GM21825 (cell line): ENCODE results near the gene BMPR1A.
"Not testable (repeated sequence)": the region's sequence is repeated elsewhere in the genome, so short reads cannot be mapped to it uniquely, and the experiment has no call there.

ENCODE experiments used
- ATAC-seq: cut with Tn5 transposase; IDR thresholded peaks from one replicate; pipeline ENCODE4 v1.9.1; 2021; ENCODE audit warnings: mild to moderate bottlenecking, moderate library complexity; ENCODE audit not compliant: unreplicated experiment

The BMPR1A gene

DNA sequence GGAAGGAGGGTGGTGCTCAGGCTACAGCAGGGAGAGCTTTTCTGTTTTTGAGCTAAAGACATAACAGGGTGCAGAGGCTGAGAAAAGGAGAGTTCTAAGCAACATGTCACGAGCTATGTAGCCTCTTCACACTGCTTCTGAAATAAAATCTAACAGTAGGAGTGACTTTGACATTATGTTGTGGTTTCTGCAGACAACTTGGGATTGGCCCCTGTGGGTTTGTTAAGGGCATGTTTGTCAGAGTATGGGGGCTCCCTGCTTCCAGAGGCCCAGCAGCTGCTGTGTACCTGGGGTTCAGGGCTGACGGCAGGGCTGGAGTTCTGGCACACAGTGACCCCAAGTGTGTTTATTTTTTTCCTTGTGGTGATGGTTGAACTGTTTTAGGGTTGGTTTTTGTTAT is 176.3 kb downstream of the BMPR1A start:
- ATAC-seq: no peak

DNA sequence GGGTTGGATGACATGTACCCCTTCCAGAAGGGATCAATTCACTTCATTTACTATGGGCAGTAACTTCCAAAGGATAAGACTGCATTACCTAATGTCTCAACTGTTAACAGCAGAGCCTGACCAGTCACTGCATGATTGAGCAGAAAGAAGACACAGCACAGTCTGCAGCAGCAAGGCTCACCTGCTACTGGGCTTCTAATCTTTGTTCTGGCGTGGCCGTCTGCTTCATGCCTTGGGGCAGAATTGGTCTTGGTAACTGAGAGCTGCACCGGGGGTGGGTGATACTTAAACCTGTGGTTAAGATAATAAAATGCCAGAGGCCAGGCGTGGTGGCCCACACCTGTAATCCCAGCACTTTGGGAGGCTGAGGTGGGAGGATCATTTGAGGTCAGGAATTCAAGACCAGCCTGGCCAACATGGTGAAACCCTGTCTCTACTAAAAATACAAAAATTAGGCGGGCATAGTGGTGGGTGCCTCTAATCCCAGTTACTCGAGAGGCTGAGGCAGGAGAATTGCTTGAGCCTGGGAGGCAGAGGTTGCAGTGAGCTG is 177.8 kb downstream of the BMPR1A start:
- ATAC-seq: not testable (repeated sequence)

DNA sequence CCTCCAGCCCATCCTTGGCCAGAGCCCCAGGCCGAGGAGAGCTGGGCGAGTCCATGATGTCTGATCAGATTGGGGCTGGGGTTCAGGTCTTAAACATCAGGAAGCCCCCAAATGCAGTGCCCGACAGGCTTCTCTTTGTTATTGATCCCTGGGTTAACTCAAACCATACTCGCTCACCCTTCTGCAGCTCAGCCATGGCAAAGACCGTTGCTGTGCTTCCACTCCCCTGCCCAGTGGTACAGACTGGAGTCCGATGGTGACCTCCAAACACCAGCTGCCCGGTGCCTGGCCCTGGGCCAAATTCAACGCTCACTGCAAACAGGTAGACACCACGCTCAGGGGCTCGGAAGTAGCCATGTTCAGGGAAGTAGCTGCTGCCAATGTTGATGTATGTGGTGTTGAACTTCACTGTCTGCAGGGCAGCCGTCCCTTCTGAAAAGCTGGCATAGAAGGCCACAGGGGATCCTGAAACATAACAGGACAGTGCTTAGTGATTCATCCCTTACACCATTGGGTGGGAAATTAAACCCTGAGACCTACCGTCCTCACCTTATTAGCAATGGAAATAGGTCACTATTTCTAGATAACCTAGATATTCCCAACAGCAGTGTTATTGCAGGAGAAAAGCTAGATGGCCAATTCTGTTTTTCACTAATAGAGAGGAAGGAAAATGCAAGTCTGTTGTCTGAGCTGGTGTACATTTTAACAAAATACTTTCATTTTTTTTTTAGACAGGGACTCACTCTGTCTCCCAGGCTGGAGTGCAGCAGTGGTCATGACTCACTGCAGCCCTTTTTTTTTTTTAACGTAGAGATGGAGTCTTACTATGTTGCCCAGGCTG is 180.5 kb downstream of the BMPR1A start:
- no peak for ATAC-seq

- no peak for ATAC-seq
Observed at GRCh38 chr10:86937502-86938154, 181.2 kb downstream of the BMPR1A start.

DNA sequence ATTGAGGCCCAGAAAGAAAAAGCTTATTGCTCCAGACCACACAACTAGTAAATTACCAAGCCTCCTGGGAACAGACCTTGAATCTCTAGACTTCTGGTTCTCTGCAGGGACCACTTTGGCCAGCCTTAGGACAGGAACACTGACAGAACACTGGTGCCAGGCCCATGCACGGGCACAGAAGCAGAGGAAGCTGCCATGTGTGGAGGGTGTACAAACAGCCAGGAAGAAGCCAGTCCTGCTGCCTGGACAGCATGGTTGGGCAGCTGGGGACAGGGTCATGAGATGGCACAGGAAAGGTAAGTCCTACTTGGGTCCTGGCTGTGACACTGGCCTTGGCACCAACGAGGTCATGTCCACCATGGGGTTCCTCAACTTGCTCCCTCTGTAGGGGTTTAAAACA is 181.8 kb downstream of the BMPR1A start:
- ATAC-seq: no peak

DNA sequence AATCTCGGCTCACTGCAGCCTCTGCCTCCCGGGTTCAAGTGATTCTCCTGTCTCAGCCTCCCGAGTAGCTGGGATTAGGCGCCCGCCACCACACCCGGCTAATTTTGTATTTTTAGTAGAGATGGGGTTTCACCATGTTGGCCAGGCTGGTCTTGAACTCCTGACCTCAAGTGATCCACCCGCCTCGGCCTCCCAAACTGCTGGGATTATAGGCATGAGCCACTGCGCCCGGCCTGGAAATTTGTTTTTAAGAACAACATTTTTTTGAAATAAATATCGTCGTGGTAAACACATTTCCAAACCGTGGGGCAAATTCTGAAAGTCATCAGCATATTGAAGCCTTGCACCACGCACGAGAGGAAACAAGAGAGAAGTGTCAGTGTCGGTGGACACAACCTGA is 183.7 kb downstream of the BMPR1A start:
- not testable (repeated sequence) for ATAC-seq

DNA sequence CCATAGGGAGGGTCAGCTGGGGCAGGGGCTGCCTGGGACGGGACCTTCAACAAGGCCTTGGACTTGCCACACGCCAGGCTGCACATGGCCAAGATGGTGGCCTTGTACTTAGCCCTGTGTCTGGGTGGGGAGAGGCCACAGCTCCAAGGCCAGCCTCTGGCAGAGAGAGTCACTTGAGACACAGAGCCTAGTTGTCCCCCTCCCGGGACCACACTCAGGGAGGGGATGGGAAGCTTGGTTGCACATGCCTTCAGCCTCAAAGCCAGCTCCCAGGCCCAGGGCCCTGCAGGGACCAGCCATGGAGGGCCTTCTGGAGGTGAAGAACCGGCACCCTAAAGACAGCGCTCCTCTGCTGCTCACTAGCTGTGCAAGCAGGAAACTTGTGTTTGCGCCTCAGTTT is 184.3 kb downstream of the BMPR1A start:
- no peak for ATAC-seq

DNA sequence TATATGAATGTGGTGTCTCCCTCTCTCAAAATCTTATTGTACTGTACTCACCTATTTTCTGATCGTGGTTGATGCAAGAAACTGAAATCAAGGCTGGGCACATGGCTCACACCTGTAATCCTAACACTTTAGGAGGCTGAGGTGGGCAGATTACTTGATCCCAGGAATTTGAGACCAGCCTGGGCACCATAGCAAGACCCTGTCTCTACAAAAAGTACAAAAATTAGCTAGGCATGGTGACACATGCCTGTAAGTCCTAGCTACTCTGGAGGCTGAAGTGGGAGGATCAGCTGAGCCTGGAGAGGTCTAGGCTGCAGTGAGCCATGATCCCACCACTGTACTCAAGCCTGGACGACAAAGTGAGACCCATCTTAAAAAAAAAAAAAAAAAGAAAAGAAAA is 185.0 kb downstream of the BMPR1A start:
- ATAC-seq: no peak

DNA sequence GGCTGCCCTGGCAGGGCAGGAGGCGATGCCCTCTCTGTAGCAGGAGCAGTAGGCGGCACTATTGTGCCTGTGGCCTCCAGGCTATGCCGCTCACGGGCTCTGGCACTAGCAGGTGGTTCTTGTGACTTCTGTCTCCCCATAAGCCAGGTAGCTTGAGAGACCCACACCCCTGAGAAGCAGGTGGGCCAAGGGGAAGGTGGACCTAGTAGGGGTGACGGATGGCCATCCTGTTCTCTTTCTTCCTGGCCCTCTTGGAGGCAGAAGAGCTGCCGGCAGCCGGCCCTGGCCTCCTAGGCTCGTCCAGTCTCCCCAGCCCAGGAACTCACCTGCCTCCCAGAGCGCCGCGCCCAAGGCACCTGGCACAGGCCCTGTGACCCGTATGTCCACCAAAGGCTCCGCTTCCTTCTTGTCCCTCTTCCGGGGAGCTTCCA is 185.6 kb downstream of the BMPR1A start:
- ATAC-seq: no peak

- no peak for ATAC-seq
Observed at GRCh38 chr10:86942441-86943315, 186.3 kb downstream of the BMPR1A start.

DNA sequence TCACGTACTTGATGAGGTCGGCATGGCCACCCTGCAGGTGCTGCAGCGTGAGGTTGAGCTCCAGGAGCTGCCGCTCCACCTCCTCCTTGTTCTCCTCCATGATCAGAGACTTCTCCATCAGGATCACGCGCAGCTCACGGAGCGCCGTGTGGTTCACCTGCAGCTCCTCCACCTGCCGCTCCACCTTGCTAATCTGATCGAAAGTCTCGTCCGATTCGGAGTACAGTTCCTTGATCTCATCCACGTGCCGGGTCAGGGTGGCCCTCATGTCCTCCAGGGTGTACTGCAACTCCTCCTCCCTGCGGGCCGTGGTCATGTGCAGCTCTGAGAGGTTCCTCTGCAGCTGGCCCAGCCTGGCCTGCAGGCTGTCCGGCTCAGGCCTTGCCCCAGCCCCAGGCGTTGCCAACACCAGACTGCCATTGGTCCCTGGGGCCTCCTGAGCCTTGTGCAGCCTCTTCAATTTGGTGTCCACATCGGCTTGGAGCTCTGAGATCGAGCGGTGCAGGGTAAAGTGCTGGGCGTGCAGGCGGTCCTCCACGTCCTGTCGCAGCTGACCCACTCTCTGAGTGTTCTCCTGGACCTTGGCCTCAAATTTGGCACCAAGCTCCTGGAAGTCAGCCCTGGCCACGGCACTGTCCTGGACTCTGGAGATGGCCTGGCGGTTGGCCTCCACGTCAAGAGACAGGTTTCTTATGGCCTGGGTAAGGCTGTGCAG is 187.1 kb downstream of the BMPR1A start:
- no peak for ATAC-seq

GRCh38 chr10:86944031-86944419 is 187.6 kb downstream of the BMPR1A start:
- ATAC-seq: no peak

DNA sequence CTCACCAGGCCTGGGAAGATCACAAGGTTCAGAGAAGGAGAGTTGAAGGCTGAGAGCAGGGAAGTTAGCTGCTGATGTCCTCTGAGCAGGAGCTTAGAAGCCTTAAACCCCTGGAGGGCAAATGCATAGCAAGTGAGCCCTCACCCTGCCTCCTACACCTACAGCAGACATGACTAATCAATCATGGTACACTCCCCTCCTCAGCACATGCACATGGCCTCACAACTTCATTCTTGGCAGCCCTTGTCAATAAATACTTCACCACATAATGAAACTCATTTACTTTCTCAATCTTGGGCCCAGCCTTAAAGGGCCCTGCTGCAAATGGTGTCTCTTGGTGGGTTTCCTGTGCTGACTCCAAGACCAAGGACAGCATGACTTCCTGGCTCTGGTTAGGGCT is 188.1 kb downstream of the BMPR1A start:
- no peak for ATAC-seq

DNA sequence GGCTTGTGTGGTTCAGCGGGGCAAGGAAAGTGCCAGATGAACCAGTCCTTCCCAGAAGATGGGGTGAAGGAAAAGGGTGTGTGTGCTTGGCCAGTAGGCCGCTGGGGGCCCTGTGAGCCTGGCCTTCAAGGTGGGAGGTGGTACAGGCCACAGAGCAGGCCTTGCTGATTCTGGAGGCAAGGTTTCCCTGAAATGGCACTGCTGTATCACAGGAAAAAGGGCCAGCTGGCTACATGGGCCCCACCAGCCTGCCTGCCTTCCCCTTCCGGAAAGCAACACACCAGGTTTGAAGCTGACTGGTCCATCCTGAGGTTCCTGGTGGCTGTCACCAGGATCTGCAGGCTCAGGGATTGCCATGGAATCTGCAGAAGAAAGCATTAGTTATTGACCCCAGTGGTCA is 188.5 kb downstream of the BMPR1A start:
- no peak for ATAC-seq

GRCh38 chr10:86945361-86946212 is 189.2 kb downstream of the BMPR1A start:
- no peak for ATAC-seq

GRCh38 chr10:86946213-86947155 is 190.1 kb downstream of the BMPR1A start:
- no peak for ATAC-seq

DNA sequence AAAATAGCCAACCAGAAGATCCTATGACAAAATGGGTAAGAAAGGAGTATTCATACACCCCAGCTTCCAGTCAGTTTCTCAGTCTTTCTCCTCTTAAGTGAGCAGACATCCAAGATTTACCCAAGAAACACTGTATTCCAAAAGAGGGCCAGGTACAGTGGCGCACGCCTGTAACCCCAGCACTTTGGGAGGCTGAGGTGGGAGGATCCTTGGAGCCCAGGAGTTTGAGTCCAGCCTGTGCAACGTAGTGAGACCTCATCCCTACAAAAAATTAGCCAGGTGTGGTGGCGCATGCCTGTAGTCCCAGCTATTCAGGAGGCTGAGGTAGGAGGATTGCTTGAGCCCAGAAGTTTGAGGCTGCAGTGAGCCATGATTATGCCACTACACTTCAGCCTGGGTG is 191.4 kb downstream of the BMPR1A start:
- not testable (repeated sequence) for ATAC-seq

GRCh38 chr10:86950349-86950748 is 193.9 kb downstream of the BMPR1A start:
- ATAC-seq: no peak
